GM23338 (cell line): ENCODE measurements around the gene LAT. TPM values are rescaled to one million over a fixed set of nuclear protein-coding genes. Genes with fewer than 3 reads are reported as not detected.

ENCODE experiments used
- ATAC-seq: fragments of 200-7000 bp; cut with Tn5 transposase; 3 replicates; pipeline ENCODE4 v1.9.1; 2020
- DNase-seq: peaks from one replicate; pipeline ENCODE4 v3.0.0-alpha.2; 2015; ENCODE audit warnings: low spot score
- H2AFZ ChIP-seq: fragments of 200-600 bp; sonication (generic); 2 replicates; pipeline ENCODE4 v1.8.0; 2016; ENCODE audit warnings: antibody characterized with exemption, mild to moderate bottlenecking, moderate library complexity
- H3F3A ChIP-seq: fragments of 200-600 bp; sonication (generic); replicated peaks from 2 replicates; pipeline ENCODE4 v1.8.0; 2017; ENCODE audit warnings: antibody characterized with exemption, mixed run types, low read depth
- H3K27ac ChIP-seq: fragments of 200-600 bp; sonication (generic); 2 replicates; pipeline ENCODE4 v1.6.1; 2016; ENCODE audit warnings: low read depth
- H3K27me3 ChIP-seq: fragments of 200-600 bp; sonication (generic); 2 replicates; pipeline ENCODE4 v1.8.0; 2016; ENCODE audit warnings: mild to moderate bottlenecking, mixed run types, moderate library complexity; ENCODE audit not compliant: insufficient read depth
- H3K36me3 ChIP-seq: fragments of 200-600 bp; sonication (generic); 2 replicates; pipeline ENCODE4 v1.8.0; 2016; ENCODE audit warnings: mild to moderate bottlenecking; ENCODE audit not compliant: insufficient read depth
- H3K4me1 ChIP-seq: fragments of 200-600 bp; sonication (generic); 2 replicates; pipeline ENCODE4 v1.8.0; 2016; ENCODE audit warnings: mild to moderate bottlenecking, moderate library complexity; ENCODE audit not compliant: insufficient read depth
- H3K4me2 ChIP-seq: fragments of 200-600 bp; sonication (generic); 2 replicates; pipeline ENCODE4 v1.7.1; 2017; ENCODE audit warnings: mixed run types
- H3K4me3 ChIP-seq: fragments of 200-600 bp; sonication (generic); 2 replicates; pipeline ENCODE4 v1.6.1; 2016; ENCODE audit warnings: mixed run types
- H3K79me2 ChIP-seq: fragments of 200-600 bp; sonication (generic); replicated peaks from 2 replicates; pipeline ENCODE4 v1.8.0; 2017; ENCODE audit warnings: mild to moderate bottlenecking; ENCODE audit not compliant: insufficient read depth
- H3K9me2 ChIP-seq: fragments of 200-600 bp; sonication (generic); 2 replicates; pipeline ENCODE4 v1.8.0; 2017; ENCODE audit not compliant: insufficient read depth
- H4K20me1 ChIP-seq: fragments of 200-600 bp; sonication (generic); replicated peaks from 2 replicates; pipeline ENCODE4 v1.8.0; 2017; ENCODE audit warnings: mild to moderate bottlenecking; ENCODE audit not compliant: insufficient read depth
- H3K27ac Mint-ChIP-seq: 2 replicates; pipeline ENCODE4 v1.8.0; 2020; ENCODE audit warnings: inconsistent platforms, mild to moderate bottlenecking, moderate library complexity, mixed read lengths
- H3K27me3 Mint-ChIP-seq: 3 replicates; pipeline ENCODE4 v1.8.0; 2022; ENCODE audit warnings: low read depth, mild to moderate bottlenecking, moderate library complexity, mixed read lengths, inconsistent platforms; ENCODE audit not compliant: insufficient read depth, poor library complexity
- H3K36me3 Mint-ChIP-seq: 3 replicates; pipeline ENCODE4 v1.8.0; 2021; ENCODE audit warnings: low read depth, mild to moderate bottlenecking, inconsistent platforms, moderate library complexity, mixed read lengths
- H3K4me1 Mint-ChIP-seq: 3 replicates; pipeline ENCODE4 v1.8.0; 2020; ENCODE audit warnings: mild to moderate bottlenecking, inconsistent platforms, mixed read lengths
- H3K4me3 Mint-ChIP-seq: 3 replicates; pipeline ENCODE4 v1.8.0; 2021; ENCODE audit warnings: moderate library complexity, mild to moderate bottlenecking, inconsistent platforms, mixed read lengths
- H3K9me3 Mint-ChIP-seq: 3 replicates; pipeline ENCODE4 v1.8.0; 2020; ENCODE audit warnings: moderate library complexity, mild to moderate bottlenecking, inconsistent platforms, mixed read lengths
- EZH2phosphoT487 ChIP-seq: fragments of 200-600 bp; sonication (generic); IDR thresholded peaks from one replicate; pipeline ENCODE4 v1.8.1; 2018; ENCODE audit warnings: antibody characterized with exemption; ENCODE audit not compliant: unreplicated experiment
- JUNB ChIP-seq: IDR thresholded peaks from one replicate; pipeline ENCODE4 v1.6.1; 2016; ENCODE audit warnings: antibody characterized with exemption; ENCODE audit not compliant: unreplicated experiment
- NANOG ChIP-seq: IDR thresholded peaks from 2 replicates; pipeline ENCODE4 v1.6.1; 2016; ENCODE audit warnings: antibody characterized with exemption, borderline replicate concordance
- ZNF331 ChIP-seq: fragments of 250-450 bp; sonication (Bioruptor Pico); IDR thresholded peaks from 2 replicates; pipeline ENCODE4 v1.5.0; 2020; ENCODE audit warnings: low read depth, mild to moderate bottlenecking, moderate library complexity
- polyA plus RNA-seq: library from polyadenylated mRNA; unstranded; fragments of >200 nt; fragmentation: Nextera tagmentation; extraction: Ambion mirVana; gene quantifications from 2 replicates; pipeline ENCODE4 v1.2.1, GENCODE V29; 2016
- total RNA-seq: library from RNA; depleted of rRNA; stranded (reverse); fragments of >200 nt; shearing (Covaris generic); gene quantifications from 2 replicates; pipeline ENCODE4 v1.2.3, GENCODE V29; 2014
- TF ChIP-seq, protein P1 (sequence below), 2 experiments: fragments of 200-600 bp in 1 of 2; sonication (generic) in 1 of 2; conservative IDR thresholded peaks; 2 replicates each; pipeline versions ENCODE4 v1.5.1 to v1.6.1; 2016 to 2017; ENCODE audit warnings: antibody characterized with exemption in 2 of 2, low read depth in 2 of 2, mild to moderate bottlenecking in 2 of 2, moderate library complexity in 1 of 2
- TF ChIP-seq, protein P2 (sequence below): IDR thresholded peaks from one replicate; pipeline ENCODE4 v1.6.1; 2018; ENCODE audit warnings: antibody characterized with exemption; ENCODE audit not compliant: unreplicated experiment
- TF ChIP-seq, protein P3 (sequence below): fragments of 250-450 bp; sonication (Bioruptor Pico); IDR thresholded peaks from 2 replicates; pipeline ENCODE4 v1.5.0; 2020; ENCODE audit warnings: mild to moderate bottlenecking, moderate library complexity

LAT gene
- total and polyA plus RNA-seq, 2 experiments from 2014 or later = 2.2 to 2.4 TPM

DNA sequence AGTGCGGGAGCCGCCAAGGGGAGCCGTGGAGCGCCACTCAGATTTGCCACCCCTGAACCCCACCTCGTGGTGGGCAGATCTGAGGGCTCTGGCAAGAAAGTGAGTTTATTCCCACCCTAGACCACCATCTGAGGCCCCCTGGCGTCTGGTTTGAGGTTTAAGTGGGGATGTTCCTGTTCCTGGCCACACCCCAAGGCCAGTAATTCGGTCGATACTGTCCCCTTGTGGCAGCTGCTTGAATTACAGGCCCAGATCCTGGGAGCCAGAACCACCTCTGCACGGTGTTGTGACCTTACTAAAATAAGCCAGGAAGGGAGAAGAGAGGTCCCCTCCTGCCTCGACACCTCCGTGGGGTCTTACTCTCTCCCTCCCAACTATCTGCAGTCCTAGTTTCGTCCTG, 3.3 kb upstream of the LAT start:
- Histone ChIP-seq H3K27me3 (no peaks in the 10 kb centered on the region), H3K36me3 (no peaks in the 10 kb centered on the region), H4K20me1 (no peaks in the 10 kb centered on the region; the same call in 1 of the 2 replicates), H3K4me2 (no peak overlapping the region), H3K4me1 (no peaks in the 10 kb centered on the region), H3K27ac (no peak overlapping the region), H3K9me2 (no peaks in the 10 kb centered on the region), H3K79me2 (no peaks in the 10 kb centered on the region), H3F3A (no peaks in the 10 kb centered on the region), H3K4me3 (no peak overlapping the region), H2AFZ (no peak overlapping the region)
- H3K27ac Mint-ChIP-seq = no peak overlapping the region
- DNase-seq (peak; percentile 76), ATAC-seq (peak; percentile 56)
- peaks cover 5% of the 10 kb centered on the region; the same call in 2 of the 3 replicates for H3K9me3 Mint-ChIP-seq
- no peaks in the 10 kb centered on the region; the same call in 2 of the 3 replicates for H3K4me1 Mint-ChIP-seq
- peaks cover 11% of the 10 kb centered on the region for H3K27me3 Mint-ChIP-seq
- peaks cover 49% of the 10 kb centered on the region for H3K36me3 Mint-ChIP-seq
- no peak overlapping the region for H3K4me3 Mint-ChIP-seq
- TF ChIP-seq, protein P1, sequence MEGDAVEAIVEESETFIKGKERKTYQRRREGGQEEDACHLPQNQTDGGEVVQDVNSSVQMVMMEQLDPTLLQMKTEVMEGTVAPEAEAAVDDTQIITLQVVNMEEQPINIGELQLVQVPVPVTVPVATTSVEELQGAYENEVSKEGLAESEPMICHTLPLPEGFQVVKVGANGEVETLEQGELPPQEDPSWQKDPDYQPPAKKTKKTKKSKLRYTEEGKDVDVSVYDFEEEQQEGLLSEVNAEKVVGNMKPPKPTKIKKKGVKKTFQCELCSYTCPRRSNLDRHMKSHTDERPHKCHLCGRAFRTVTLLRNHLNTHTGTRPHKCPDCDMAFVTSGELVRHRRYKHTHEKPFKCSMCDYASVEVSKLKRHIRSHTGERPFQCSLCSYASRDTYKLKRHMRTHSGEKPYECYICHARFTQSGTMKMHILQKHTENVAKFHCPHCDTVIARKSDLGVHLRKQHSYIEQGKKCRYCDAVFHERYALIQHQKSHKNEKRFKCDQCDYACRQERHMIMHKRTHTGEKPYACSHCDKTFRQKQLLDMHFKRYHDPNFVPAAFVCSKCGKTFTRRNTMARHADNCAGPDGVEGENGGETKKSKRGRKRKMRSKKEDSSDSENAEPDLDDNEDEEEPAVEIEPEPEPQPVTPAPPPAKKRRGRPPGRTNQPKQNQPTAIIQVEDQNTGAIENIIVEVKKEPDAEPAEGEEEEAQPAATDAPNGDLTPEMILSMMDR (conservative IDR thresholded peaks at IDR 0.05; ENCODE audit: low read depth in 2 of 2) = peak; percentile 84 to 85
- TF ChIP-seq, protein P2, sequence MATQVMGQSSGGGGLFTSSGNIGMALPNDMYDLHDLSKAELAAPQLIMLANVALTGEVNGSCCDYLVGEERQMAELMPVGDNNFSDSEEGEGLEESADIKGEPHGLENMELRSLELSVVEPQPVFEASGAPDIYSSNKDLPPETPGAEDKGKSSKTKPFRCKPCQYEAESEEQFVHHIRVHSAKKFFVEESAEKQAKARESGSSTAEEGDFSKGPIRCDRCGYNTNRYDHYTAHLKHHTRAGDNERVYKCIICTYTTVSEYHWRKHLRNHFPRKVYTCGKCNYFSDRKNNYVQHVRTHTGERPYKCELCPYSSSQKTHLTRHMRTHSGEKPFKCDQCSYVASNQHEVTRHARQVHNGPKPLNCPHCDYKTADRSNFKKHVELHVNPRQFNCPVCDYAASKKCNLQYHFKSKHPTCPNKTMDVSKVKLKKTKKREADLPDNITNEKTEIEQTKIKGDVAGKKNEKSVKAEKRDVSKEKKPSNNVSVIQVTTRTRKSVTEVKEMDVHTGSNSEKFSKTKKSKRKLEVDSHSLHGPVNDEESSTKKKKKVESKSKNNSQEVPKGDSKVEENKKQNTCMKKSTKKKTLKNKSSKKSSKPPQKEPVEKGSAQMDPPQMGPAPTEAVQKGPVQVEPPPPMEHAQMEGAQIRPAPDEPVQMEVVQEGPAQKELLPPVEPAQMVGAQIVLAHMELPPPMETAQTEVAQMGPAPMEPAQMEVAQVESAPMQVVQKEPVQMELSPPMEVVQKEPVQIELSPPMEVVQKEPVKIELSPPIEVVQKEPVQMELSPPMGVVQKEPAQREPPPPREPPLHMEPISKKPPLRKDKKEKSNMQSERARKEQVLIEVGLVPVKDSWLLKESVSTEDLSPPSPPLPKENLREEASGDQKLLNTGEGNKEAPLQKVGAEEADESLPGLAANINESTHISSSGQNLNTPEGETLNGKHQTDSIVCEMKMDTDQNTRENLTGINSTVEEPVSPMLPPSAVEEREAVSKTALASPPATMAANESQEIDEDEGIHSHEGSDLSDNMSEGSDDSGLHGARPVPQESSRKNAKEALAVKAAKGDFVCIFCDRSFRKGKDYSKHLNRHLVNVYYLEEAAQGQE = no peak

DNA sequence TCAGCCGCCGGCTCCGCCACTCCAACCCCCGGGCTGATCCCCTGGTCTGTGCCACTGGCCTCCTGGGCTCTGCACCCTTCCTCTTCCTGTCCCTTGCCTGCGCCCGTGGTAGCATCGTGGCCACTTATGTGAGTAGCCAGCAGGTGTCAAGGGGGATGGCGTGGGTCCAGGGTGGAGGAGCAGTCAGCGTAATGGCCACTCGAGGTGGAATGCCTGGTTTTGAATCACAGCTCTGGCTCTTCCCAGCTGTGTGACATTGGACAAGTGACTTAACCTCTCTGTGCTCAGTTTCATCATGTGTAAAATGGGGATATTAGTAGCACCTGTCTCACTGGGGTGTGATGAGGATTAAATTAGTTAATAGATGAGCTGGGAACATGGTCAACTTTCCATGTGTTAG, 2.4 kb upstream of the LAT start:
- ATAC-seq = no peak
- no peaks in the 10 kb centered on the region for H3K4me1 ChIP-seq
- no peak overlapping the region for H3K4me3 ChIP-seq
- no peak for DNase-seq
- no peaks in the 10 kb centered on the region for H3K9me2 ChIP-seq
- no peaks in the 10 kb centered on the region for H3K79me2 ChIP-seq
- H2AFZ ChIP-seq = no peak overlapping the region
- no peak overlapping the region for H3K27ac ChIP-seq
- Mint-ChIP-seq H3K27ac (no peak overlapping the region), H3K27me3 (peaks cover 12% of the 10 kb centered on the region), H3K9me3 (peaks cover 5% of the 10 kb centered on the region), H3K4me3 (no peak overlapping the region), H3K4me1 (no peaks in the 10 kb centered on the region; the same call in 2 of the 3 replicates), H3K36me3 (peaks cover 54% of the 10 kb centered on the region)
- 0 out of 2 replicates have a peak, but pooled peaks cover 4% of the 10 kb centered on the region for H3K36me3 ChIP-seq
- H3K4me2 ChIP-seq = no peak overlapping the region
- H3F3A ChIP-seq = no peaks in the 10 kb centered on the region
- no peaks in the 10 kb centered on the region; the same call in 1 of the 2 replicates for H4K20me1 ChIP-seq
- H3K27me3 ChIP-seq = no peaks in the 10 kb centered on the region
- TF ChIP-seq, protein P3, sequence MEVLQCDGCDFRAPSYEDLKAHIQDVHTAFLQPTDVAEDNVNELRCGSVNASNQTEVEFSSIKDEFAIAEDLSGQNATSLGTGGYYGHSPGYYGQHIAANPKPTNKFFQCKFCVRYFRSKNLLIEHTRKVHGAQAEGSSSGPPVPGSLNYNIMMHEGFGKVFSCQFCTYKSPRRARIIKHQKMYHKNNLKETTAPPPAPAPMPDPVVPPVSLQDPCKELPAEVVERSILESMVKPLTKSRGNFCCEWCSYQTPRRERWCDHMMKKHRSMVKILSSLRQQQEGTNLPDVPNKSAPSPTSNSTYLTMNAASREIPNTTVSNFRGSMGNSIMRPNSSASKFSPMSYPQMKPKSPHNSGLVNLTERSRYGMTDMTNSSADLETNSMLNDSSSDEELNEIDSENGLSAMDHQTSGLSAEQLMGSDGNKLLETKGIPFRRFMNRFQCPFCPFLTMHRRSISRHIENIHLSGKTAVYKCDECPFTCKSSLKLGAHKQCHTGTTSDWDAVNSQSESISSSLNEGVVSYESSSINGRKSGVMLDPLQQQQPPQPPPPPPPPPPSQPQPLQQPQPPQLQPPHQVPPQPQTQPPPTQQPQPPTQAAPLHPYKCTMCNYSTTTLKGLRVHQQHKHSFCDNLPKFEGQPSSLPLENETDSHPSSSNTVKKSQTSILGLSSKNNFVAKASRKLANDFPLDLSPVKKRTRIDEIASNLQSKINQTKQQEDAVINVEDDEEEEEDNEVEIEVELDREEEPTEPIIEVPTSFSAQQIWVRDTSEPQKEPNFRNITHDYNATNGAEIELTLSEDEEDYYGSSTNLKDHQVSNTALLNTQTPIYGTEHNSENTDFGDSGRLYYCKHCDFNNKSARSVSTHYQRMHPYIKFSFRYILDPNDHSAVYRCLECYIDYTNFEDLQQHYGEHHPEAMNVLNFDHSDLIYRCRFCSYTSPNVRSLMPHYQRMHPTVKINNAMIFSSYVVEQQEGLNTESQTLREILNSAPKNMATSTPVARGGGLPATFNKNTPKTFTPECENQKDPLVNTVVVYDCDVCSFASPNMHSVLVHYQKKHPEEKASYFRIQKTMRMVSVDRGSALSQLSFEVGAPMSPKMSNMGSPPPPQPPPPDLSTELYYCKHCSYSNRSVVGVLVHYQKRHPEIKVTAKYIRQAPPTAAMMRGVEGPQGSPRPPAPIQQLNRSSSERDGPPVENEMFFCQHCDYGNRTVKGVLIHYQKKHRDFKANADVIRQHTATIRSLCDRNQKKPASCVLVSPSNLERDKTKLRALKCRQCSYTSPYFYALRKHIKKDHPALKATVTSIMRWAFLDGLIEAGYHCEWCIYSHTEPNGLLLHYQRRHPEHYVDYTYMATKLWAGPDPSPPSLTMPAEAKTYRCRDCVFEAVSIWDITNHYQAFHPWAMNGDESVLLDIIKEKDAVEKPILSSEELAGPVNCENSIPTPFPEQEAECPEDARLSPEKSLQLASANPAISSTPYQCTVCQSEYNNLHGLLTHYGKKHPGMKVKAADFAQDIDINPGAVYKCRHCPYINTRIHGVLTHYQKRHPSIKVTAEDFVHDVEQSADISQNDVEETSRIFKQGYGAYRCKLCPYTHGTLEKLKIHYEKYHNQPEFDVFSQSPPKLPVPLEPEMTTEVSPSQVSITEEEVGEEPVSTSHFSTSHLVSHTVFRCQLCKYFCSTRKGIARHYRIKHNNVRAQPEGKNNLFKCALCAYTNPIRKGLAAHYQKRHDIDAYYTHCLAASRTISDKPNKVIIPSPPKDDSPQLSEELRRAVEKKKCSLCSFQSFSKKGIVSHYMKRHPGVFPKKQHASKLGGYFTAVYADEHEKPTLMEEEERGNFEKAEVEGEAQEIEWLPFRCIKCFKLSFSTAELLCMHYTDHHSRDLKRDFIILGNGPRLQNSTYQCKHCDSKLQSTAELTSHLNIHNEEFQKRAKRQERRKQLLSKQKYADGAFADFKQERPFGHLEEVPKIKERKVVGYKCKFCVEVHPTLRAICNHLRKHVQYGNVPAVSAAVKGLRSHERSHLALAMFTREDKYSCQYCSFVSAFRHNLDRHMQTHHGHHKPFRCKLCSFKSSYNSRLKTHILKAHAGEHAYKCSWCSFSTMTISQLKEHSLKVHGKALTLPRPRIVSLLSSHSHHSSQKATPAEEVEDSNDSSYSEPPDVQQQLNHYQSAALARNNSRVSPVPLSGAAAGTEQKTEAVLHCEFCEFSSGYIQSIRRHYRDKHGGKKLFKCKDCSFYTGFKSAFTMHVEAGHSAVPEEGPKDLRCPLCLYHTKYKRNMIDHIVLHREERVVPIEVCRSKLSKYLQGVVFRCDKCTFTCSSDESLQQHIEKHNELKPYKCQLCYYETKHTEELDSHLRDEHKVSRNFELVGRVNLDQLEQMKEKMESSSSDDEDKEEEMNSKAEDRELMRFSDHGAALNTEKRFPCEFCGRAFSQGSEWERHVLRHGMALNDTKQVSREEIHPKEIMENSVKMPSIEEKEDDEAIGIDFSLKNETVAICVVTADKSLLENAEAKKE (CRISPR knock-in tag) = no peak
- TF ChIP-seq JUNB (no peak), ZNF331 (CRISPR knock-in tag) (no peak), NANOG (no peak), EZH2phosphoT487 (no peak)
- TF ChIP-seq, protein P1 (conservative IDR thresholded peaks at IDR 0.05; ENCODE audit: low read depth in 2 of 2) = no peak
